ENCODE measurements around the gene RNASE8.

The RNASE8 gene

GRCh38 chr14:21091821-21092272, 34.2 kb downstream of the RNASE8 start:
- no peak for DNase-seq (ENCODE audit: low read depth, low spot score)

- no peak for DNase-seq (ENCODE audit: low read depth, low spot score)
Observed at GRCh38 chr14:21092273-21093011, 34.8 kb downstream of the RNASE8 start.

GRCh38 chr14:21093018-21093417, 35.4 kb downstream of the RNASE8 start:
- no peak for DNase-seq (ENCODE audit: low read depth, low spot score)

GRCh38 chr14:21093769-21094681, 36.4 kb downstream of the RNASE8 start:
- DNase-seq (ENCODE audit: low read depth, low spot score) = no peak

- no peak for DNase-seq (ENCODE audit: low read depth, low spot score)
Observed at GRCh38 chr14:21095430-21096205, 38.0 kb downstream of the RNASE8 start.

- DNase-seq (ENCODE audit: low read depth, low spot score) = no peak
Observed at GRCh38 chr14:21096438-21096837, 38.8 kb downstream of the RNASE8 start.

- DNase-seq (ENCODE audit: low read depth, low spot score) = no peak
Observed at GRCh38 chr14:21096978-21097635, 39.5 kb downstream of the RNASE8 start.

- DNase-seq (ENCODE audit: low read depth, low spot score) = no peak
Observed at GRCh38 chr14:21097636-21098075, 40.0 kb downstream of the RNASE8 start.

- peak; percentile 72 for DNase-seq (ENCODE audit: low read depth, low spot score)
Observed at GRCh38 chr14:21098076-21098891, 40.7 kb downstream of the RNASE8 start, which contains the start of gene ZNF219. ZNF219 (minus strand) TSS chr14:21098655; CDS start chr14:21093591, 5,064 bp downstream.

- no peak for DNase-seq (ENCODE audit: low read depth, low spot score)
Observed at GRCh38 chr14:21098892-21099595, 41.4 kb downstream of the RNASE8 start.

- DNase-seq (ENCODE audit: low read depth, low spot score) = no peak
Observed at GRCh38 chr14:21099596-21099985, 42.0 kb downstream of the RNASE8 start.

- no peak for DNase-seq (ENCODE audit: low read depth, low spot score)
Observed at GRCh38 chr14:21100931-21101330, 43.3 kb downstream of the RNASE8 start, which contains the start of gene TMEM253. TMEM253 (plus strand) TSS chr14:21101066; CDS start chr14:21101344, 278 bp downstream.

- no peak for DNase-seq (ENCODE audit: low read depth, low spot score)
Observed at GRCh38 chr14:21101802-21102413, 44.3 kb downstream of the RNASE8 start.

- DNase-seq (ENCODE audit: low read depth, low spot score) = no peak
Observed at GRCh38 chr14:21102521-21103410, 45.1 kb downstream of the RNASE8 start.

GRCh38 chr14:21103411-21103709, 45.7 kb downstream of the RNASE8 start:
- DNase-seq (ENCODE audit: low read depth, low spot score) = no peak

- peak; percentile 79 for DNase-seq (ENCODE audit: low read depth, low spot score)
Observed at GRCh38 chr14:21103710-21104447, 46.3 kb downstream of the RNASE8 start.

GRCh38 chr14:21104448-21105060, 46.9 kb downstream of the RNASE8 start:
- no peak for DNase-seq (ENCODE audit: low read depth, low spot score)
